GM10266 (cell line): ENCODE results near the gene HES1.
A peak's percentile ranks its signal among the peaks of the same experiment; 100 is the strongest.

Source experiments
- DNase-seq: peaks from one replicate; pipeline ENCODE4 v3.0.0; 2012; ENCODE audit errors: extremely low spot score
- CTCF ChIP-seq: IDR thresholded peaks from 2 replicates; pipeline ENCODE4 v1.5.1; 2012; ENCODE audit warnings: mild to moderate bottlenecking, low read depth; ENCODE audit not compliant: control insufficient read depth, insufficient read depth; ENCODE audit errors: missing control alignments

The HES1 gene

DNA sequence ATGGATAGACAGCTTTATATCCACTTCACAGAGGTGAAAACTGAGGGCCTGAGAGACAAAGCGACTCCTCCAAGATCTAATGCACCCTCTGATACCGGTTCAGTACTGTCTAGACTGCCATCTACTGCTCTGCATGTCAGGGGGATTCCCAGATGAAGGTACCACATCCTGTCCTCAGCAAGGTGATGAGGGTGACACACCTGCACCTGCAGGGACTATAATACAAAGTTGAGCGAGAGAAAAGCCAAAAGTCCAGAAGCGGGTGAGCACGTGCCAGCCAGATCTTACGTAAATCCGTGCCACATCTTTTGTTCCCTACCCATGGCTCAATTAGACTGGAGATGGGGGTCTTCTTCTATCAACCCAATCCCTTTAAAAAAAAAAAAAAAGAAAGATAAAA lies 32.4 kb upstream of the HES1 start:
- TF ChIP-seq CTCF: peak; percentile 8
- DNase-seq: no peak

DNA sequence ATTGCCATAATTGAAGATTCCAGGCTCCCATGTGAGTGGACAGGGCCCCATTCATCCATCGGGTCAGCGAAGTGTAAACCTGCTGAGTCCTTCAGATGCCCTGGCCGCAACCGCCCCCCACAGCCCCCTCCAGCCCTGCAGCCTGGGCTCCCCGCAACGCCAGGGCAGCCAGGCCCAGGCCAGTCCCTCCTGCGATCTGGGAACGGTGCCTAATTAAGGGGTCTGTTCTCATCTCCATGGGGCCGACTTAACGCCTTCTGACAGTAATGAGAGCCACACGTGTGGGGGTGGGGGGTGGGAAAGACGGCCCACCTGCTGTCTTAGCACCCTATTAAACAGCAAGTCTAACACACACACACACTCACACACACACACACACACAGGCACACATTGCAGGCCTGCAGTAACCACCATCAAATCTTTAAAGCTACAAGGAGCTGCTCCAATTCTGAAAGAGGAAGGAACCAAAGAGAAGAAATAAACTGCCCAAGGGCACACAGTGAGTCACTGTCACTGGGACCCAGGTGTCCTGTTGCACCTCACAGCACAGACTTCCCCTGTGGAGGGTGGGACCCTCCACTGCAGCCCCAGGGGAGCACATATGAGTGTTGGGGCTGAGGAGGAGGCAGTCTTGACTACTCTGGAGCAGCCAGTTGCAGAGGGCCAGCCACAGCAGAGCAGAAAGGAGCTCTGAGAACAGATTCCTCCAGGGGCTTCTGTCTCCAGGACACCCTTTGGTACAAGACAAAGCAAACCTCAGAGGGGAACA lies 31.8 kb upstream of the HES1 start:
- DNase-seq: no peak
- TF ChIP-seq CTCF: no peak

DNA sequence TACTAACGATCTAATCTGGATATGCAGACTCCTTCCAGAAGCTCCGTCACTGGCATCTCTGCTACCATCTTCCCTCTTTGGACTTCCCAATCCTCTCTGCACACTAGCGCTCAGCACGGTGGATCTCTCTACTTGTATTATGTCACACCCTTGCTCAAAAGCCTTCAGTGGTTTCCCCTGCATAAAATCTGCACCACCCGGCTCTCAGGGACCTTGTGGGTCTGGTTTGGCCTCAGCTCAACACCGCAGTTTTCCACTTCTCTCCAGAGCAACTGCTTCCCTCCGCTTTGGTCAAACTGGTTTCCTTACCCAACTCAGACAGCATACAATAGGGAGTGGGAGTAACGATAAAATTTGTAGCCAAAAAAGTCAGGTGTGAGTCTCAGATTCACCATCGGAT lies 30.7 kb upstream of the HES1 start:
- no peak for DNase-seq
- TF ChIP-seq CTCF: no peak

GRCh38 chr3:194107107-194107506 lies 28.8 kb upstream of the HES1 start:
- TF ChIP-seq CTCF: no peak
- no peak for DNase-seq

DNA sequence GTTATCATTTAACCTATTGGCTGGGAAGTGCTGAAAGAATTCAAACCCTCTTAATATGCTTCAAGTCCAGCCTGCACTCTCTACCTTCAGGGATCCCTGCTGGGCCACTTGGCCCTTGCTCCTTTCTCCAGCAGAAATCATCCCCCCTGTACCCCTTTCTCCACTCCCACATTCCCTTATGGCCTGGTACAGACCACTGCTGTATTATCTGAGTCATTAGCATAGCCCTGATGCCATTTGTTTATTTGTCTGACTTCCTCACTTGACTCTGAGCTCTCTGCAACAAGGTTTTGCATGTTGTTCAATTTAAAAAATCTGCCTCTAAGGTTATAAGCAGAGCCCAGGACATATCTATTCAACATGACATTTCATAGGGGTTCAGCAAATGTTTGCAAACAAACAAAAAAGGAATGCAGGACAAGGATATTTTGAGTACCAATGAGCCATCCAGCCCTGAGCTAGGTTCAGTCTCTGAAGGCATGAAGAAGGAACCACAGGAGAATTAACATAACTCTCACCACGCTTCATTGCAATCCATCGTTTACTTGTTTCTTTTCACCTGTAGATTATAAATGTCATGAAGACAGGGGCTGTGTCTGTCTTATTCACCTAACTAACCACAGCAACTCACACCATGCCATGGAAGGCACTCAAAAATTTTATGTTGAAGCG lies 26.6 kb upstream of the HES1 start:
- no peak for TF ChIP-seq CTCF
- no peak for DNase-seq

- no peak for TF ChIP-seq CTCF
- DNase-seq: no peak
Measured at GRCh38 chr3:194110483-194110882, 25.5 kb upstream of the HES1 start.

DNA sequence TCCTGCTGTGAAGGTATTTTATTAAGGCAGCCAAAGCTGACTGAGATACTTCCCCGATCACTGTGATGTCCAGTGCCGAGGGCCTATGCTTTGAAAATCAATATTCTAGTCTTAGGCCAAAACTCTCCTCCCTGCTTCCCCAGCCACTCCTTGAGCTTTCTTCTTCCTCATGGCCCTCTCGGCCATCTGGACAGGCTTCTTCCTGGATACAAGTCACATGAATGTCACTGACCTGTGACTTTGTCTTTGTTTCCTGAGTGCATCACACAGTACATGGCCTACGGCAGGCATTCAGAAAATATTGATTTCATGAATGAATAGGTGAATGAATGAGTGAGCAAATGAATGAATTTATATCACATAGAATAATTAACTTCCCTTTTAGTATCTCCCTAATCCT lies 24.6 kb upstream of the HES1 start:
- TF ChIP-seq CTCF: no peak

More for the DNA sequence above, 24.6 kb upstream of the HES1 start:
- no peak for DNase-seq
